Measurements from ENCODE around the gene CRTC3. TPM values are rescaled to one million over a fixed set of nuclear protein-coding genes. Genes with fewer than 3 reads are reported as not detected.
"Not testable (repeated sequence)": the region's sequence is repeated elsewhere in the genome, so short reads cannot be mapped to it uniquely, and the experiment has no call there.

CRTC3 gene, protein sequence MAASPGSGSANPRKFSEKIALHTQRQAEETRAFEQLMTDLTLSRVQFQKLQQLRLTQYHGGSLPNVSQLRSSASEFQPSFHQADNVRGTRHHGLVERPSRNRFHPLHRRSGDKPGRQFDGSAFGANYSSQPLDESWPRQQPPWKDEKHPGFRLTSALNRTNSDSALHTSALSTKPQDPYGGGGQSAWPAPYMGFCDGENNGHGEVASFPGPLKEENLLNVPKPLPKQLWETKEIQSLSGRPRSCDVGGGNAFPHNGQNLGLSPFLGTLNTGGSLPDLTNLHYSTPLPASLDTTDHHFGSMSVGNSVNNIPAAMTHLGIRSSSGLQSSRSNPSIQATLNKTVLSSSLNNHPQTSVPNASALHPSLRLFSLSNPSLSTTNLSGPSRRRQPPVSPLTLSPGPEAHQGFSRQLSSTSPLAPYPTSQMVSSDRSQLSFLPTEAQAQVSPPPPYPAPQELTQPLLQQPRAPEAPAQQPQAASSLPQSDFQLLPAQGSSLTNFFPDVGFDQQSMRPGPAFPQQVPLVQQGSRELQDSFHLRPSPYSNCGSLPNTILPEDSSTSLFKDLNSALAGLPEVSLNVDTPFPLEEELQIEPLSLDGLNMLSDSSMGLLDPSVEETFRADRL
- 28.5 and 31.1 TPM in 2 replicates for total RNA-seq (2014; rRNA removed; shearing (Covaris generic))
- polyA plus RNA-seq (2014; cell fraction: nucleus; rRNA removed) = 25.7 and 25.9 TPM in 2 replicates

DNA sequence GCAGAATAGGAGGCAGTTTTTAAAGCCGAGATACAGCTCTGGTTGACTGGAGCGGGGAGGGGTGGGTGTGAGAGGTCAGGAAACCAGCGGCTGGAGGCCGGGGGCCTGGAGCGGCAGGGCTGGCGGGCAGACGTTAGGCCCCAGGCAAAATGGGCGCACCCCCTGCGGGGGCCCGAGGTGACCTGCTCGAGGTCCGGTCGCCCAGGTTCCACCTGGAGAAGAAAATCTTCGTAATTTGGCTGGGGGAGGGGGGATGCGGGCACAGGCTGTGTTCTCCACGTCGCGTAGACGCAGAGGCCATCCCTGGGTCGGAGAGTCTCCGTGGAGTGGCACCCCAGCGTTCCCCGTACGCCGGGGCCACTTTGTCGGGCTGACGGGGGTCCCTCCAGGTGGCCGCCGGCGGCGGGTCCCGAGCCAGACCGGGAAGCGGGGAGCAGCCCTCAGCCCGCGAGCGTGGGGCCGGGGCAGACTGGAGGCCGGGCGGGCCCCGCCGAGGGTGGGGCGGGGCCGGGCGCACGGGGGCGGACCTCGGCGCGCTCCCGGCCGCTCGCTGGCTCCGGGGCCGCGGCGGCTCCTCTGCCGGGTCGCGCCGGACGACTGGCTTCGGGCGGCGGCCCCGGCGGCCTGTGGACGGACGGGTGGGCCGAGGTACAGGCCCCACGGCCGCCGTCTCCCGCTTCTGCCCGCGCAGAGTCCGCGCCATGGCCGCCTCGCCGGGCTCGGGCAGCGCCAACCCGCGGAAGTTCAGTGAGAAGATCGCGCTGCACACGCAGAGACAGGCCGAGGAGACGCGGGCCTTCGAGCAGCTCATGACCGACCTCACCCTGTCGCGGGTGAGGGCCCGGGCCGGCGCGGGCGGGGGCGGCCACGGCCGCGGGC is at the start of gene CRTC3:
Gene CRTC3 (plus strand): TSS at position 553 of the 879 bp plus-strand sequence. CDS start 149 bp downstream, at position 702.
- DNase-seq (ENCODE audit: extremely low read depth, low read depth) = peak; percentile 33

DNA sequence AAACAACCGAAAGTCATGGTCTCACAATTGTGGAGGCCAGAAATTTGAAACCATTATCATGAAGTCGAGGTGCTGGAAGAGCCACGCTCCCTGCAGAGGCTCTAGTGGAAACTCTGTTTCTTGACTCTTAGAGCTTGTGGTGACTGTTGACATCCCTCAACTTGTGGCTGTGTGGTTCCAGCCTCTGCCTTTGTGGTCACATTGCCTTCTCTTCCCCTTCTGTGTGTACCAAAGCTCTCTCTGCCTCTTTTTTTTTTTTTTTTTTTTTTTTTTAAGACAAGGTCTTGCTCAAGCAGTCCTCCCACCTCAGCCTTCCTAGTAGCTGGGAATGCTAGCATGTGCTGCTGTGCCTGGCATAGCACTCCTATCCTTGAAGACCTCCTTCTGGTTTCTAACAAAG is 48.7 kb upstream of the CRTC3 start:
- DNase-seq (ENCODE audit: extremely low read depth, low read depth) = no peak

DNA sequence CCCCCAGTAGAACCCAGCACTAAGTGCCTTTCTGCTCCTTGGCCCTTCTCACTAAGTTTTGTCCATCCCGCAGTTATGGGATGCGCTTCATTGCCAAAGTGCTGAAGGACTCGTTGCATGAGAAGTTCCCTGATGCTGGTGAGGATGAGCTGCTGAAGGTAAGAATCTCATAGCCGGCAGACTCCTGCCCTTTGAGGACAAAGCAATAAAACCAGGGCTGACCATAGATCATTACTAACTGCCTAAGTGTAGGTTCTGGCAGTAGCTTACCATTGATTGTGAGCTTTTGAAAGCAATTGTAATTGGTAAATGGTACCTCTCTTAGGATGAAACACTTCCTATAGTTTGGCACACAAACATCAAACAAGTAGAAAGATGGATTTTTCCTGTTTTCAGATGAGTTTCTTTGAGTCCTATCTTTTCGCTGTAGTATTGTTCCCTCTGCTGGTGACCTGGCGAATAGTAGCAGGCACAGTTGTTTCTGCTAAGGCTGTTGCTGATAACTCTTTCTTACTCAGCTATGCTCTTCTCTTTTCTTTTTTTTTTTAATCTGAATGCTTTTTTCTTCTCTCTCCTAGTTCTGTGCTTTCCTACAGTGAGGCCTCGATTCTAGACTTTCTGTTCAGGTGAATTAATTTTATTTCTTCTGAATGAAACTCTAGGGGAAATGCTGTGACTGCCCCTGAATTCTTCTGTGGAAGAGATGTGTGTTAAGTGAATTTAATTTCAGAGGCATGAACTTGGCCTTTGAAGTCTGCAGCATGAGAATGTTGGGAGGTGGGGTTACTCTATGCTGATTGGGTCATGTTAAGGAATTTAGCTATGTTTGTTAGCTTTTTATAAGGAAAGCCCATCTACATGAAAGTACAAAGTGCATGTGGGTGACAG is 47.4 kb upstream of the CRTC3 start:
- DNase-seq (ENCODE audit: extremely low read depth, low read depth) = peak; percentile 48

DNA sequence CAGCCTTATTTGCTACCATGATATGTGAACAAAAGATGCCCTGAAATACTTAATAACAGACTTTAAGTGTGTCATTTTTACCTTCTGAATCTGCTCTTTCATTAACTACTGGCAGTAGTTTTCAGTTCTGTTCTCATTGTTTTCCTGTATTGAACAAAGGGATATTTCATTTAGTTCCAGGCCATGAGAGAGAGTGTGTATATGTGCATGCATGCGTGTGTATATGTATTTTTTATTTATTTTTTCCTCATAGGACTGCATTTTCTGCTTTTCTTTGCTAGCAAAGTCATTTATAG is 46.8 kb upstream of the CRTC3 start:
- no peak for DNase-seq (ENCODE audit: extremely low read depth, low read depth)

DNA sequence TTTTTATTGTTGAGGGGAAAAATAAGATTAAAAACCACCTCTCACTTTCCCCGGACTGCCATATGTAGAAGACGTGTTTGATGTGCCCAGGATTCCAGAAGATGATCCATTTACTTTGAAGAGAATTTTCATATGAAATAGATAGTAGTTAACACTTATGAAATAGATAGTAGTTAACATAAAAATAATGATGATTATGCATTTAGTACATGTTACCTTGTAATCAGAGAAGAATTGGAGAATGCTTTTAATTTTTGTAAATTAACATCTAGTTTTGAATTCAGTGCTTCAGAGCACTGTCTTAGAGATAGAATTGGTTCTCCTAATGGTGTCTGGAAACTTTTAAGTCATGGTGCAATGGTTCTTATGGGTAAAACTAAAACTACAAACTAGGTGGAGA is 46.1 kb upstream of the CRTC3 start:
- no peak for DNase-seq (ENCODE audit: extremely low read depth, low read depth)

DNA sequence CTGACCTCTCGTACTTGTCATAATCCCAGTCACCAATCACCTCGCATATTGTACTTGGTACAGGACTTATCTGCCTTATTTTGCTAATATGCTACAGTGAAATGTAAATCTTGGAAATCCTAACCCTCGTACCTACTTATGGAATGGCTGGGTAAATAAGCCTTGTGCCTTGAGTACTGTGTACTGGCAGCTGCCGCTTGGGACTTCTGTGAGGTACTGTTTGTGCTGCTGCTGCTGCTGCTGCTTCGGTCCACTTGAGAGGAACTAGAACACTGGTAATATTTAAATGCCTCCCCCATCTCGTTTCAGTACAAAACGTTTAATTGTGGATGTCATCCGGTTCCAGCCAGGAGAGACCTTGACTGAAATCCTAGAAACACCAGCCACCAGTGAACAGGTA is 42.5 kb upstream of the CRTC3 start:
- DNase-seq (ENCODE audit: extremely low read depth, low read depth) = no peak

DNA sequence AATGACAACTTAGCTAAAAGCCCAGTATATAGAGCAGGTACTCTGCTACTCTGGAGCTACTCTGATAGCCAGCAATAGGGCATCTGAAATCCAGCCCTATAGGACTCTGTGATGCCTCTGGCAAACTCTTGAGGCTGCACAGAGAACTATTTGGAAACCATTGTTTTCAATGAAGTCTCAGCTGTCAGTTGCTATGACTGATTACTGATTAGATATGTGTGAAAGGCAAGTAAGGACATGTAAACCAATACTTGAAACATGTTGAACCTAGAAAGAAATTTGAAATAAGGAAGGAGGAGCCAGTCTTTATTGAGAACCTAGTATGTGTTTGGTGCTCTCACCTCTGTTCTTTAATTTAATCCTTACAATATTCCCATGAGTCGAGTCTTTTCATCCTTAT is 40.2 kb upstream of the CRTC3 start:
- no peak for DNase-seq (ENCODE audit: extremely low read depth, low read depth)

DNA sequence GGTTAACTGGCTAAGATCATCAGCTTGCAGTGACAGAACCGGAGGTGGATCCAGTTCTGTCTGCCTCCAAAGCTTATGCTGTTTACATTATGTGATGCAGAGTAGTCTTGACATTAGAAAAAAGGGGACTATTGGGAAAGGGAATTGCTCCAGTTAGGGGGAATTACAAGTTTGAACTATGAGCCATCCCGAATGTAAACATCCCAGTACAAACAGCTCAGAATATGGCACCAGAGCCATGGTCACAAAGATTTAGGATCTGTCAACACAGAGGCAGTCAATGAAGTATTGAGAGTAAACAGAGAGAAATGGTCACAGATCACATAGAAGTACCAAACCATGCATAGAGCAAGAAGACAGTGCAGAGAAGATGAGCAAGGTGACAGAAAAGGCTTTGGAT is 39.8 kb upstream of the CRTC3 start:
- no peak for DNase-seq (ENCODE audit: extremely low read depth, low read depth)

DNA sequence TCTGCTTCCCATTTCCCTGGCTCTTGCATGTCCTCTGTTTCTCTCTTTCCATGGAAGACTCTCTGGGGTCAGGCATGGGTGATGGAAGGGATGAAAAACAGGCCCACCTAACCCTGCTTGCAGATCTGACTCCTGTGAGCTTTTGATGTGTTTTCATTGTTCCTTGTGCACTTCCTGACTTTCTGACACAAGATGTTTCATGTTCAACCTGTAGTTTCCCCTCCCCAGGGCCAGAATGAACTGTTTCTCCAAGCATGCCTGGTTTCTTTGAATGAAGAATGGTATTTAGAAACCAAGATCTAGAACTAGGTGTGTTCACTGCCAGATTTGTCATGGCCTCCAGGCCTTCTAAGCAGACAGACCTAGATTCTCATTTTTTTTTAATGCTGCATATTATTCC is 36.1 kb upstream of the CRTC3 start:
- no peak for DNase-seq (ENCODE audit: extremely low read depth, low read depth)

DNA sequence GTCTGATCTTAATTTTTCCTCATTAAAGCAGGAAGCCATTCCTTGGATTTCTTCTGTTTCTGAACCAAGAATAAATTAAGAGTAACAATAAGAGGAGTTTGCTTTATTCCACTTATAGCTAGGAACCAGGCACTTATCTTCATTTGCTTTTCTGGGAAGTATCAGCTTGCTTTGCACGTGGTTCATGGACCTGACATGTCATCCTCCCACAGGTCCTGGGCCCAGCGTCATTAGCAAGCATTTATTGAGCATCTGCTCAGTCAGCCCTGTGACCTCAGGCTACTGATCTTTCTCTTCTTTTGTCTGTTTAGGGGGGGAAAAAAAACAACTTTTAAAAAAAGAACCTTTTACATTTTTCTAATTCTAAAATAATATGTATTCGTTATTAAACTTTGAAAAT is 34.7 kb upstream of the CRTC3 start:
- DNase-seq (ENCODE audit: extremely low read depth, low read depth) = no peak

DNA sequence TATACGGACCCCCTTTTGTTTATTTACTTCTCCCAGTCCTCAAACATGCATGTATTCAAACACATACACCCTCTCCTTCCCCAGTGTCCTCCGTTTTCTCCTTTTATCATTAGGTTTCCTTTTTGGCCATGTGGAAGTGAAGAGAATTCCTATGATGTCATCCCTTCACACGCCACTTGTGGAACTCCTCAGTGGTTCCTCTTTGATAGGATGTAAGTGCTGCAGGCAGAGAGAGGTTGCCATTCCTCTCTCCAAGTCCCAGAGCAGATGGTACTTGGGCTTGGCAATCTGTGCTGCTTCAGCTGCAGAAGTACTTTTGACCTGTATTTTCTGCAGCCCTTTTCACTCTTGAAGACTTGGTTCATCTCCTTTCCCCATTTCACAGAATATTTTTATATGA is 32.9 kb upstream of the CRTC3 start:
- DNase-seq (ENCODE audit: extremely low read depth, low read depth) = no peak

DNA sequence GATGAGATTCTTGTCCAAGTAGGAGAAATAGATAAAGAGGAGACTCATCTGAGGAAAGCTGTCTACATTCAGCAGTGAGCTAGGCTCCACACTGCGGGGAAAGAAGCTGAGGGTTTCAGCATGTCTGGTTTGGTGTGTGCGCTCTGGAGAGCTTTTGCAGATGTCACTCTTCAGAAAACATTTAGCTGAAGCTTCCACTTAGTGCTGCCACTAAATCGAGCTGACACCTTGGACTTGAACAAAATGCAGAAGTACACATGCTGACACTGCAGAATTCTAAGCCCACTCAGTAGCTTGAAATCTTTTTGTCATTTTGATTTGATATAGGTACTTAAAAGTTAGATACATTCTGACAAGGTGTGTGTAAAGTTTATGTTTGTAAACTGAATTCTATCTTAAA is 32.3 kb upstream of the CRTC3 start:
- no peak for DNase-seq (ENCODE audit: extremely low read depth, low read depth)

DNA sequence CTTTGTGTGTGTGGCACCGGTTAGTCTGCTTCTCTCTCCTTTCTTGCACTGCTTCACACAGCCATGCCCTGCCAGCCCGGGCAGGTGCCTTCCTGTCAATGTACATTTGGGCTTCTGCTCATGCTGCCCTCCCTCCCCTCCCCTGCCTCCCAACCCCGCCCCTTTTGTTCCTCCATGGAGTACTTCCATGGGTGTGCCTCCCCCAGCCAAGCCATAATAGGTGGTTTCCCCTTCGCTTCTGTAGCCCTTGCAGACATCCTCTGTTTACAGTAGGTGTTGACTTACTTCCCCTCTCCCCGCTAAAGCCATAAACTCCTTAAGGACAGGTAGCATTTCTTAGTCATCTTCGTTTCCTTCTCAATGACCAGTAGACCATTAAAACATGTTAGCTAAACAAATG is 31.8 kb upstream of the CRTC3 start:
- no peak for DNase-seq (ENCODE audit: extremely low read depth, low read depth)

DNA sequence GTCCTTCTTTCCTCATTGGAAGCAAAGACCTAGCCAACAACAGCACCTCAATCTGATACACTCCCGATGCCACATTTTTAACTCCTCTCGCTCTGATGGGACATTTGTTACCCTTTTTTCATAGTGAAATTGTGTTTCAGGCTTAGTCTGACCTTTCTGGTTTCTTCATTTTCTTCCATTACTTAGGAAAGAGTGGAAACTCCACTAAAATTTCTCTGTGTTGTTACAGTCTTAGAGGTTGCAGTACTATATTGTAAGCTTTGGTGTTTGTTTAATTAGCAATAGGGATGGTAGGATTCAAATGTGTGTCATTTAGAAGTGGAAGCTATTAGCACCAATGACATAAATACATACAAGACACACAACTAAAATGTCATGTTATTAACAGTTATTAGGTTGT is 29.6 kb upstream of the CRTC3 start:
- DNase-seq (ENCODE audit: extremely low read depth, low read depth) = no peak

DNA sequence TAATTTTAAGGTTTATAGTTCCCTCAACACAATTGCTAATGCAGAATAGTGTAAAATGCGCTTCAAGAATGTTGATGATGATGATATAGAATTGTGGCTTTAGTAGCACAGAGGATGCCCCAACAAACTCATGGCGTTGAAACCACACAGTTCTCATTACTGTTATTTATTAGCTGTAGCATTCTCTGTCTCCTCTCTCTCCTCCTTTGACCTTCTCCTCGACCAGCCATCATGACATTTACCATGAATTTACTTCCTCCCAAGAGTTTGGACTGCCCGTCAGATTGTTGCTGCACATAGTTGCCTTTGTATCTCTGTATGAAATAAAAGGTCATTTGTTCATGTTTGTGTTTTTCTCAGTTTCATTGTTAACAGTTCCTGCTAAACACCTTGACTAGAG is 27.8 kb upstream of the CRTC3 start:
- DNase-seq (ENCODE audit: extremely low read depth, low read depth) = no peak

DNA sequence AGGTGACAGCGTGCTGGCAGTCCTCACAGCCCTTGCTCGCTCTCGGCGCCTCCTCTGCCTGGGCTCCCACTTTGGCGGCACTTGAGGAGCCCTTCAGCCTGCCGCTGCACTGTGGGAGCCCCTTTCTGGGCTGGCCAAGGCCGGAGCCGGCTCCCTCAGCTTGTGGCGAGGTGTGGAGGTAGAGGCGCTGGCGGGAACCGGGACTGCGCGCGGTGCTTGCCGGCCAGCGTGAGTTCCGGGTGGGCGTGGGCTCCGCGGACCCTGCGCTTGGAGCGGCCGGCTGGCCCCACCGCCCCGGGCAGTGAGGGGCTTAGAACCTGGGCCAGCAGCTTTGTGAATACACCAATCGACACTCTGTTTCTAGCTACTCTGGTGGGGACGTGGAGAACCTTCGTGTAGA is 18.9 kb upstream of the CRTC3 start:
- DNase-seq (ENCODE audit: extremely low read depth, low read depth) = not testable (repeated sequence)

DNA sequence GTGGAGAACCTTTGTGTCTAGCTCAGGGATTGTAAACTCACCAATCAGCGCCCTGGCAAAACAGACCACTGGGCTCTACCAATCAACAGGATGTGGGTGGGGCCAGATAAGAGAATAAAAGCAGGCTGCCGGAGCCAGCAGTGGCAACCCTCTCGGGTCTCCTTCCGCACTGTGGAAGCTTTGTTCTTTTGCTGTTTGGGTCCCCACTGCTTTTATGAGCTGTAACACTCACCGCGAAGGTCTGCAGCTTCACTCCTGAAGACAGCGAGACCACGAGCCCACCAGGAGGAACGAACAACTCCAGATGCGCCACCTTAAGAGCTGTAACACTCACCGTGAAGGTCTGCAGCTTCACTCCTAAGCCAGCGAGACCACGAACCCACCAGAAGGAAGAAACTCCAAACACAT is 18.5 kb upstream of the CRTC3 start:
- DNase-seq (ENCODE audit: extremely low read depth, low read depth) = not testable (repeated sequence)

DNA sequence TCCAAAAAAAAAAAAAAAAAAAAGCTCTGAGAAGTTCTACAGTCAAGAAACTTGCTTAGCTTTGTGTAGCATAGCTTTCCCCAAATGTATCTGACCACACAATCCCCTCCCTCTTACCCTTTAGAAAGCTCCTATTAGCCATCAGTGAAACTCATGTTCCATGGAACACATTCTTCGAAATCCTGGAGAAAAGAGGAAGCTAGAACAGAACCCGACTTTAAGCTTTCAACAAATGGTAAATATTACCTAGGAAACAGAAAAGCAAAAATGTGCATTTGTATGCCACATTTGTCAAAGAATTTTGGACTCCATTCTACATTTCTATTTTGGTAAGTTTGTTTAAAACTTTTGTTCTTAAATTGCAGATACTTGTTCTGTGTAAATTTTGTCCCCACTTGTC is 17.4 kb upstream of the CRTC3 start:
- no peak for DNase-seq (ENCODE audit: extremely low read depth, low read depth)

DNA sequence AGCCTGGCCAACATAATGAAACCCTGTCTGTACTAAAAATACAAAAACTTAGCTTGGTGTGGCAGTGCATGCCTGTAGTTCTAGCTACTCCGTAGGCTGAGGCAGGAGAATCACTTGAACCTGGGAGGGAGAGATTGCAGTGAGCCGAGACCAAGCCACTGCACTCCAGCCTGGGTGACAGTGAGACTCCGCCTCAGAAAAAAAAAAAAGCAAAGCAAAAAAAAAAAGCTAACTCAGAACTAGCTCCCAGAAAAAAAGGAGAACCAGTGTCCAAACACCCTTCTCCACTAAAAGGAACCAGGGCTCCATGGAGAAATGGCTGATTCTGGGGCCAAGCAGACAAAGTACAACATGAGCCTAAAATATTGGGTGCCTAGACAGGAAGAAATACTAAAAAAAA is 16.7 kb upstream of the CRTC3 start:
- no peak for DNase-seq (ENCODE audit: extremely low read depth, low read depth)

DNA sequence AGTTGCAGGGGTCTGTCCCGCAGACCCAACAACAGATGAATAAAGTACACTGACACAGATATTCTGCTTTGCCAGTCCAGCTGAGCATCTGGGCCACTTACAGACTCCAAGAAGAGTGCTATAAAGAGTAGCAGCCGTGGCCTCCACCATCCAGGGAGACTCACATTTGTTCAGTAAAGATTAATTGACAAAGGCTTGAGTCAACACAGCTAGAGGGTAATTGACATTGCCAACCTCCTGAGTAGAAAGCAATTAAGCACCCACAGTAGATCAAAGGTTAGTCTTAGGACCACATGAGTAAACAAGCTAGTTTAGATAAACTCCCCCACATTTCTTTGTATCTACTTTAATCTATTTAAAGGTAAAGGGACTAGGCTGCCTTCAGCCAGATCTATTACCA is 16.3 kb upstream of the CRTC3 start:
- no peak for DNase-seq (ENCODE audit: extremely low read depth, low read depth)

DNA sequence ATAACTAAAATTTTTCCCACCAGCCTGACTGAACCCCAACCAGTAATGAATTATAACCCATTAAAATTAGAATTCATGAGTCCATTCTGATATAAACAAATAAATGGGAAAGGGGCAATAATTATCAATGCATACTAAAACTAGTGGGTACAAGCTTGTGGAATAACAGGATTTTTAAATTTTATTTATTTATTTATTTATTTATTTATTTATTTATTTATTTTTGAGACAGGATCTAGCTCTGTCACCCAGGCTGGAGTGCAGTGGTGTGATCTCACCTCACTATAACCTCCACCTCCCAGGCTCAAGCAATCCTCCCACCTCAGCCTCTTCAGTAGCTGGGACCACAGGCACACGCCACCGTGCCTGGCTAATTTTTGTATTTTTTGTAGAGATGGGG is 15.8 kb upstream of the CRTC3 start:
- DNase-seq (ENCODE audit: extremely low read depth, low read depth) = not testable (repeated sequence)

All from NCI-H460 (cell line).